NCI-H2081 (cell line): ENCODE measurements around the gene SDCCAG8.

Experiments
- DNase-seq, 2 experiments: peaks; one replicate each; lab custom pipeline; 2025; lab: John Stamatoyannopoulos, UW

Gene SDCCAG8

DNA sequence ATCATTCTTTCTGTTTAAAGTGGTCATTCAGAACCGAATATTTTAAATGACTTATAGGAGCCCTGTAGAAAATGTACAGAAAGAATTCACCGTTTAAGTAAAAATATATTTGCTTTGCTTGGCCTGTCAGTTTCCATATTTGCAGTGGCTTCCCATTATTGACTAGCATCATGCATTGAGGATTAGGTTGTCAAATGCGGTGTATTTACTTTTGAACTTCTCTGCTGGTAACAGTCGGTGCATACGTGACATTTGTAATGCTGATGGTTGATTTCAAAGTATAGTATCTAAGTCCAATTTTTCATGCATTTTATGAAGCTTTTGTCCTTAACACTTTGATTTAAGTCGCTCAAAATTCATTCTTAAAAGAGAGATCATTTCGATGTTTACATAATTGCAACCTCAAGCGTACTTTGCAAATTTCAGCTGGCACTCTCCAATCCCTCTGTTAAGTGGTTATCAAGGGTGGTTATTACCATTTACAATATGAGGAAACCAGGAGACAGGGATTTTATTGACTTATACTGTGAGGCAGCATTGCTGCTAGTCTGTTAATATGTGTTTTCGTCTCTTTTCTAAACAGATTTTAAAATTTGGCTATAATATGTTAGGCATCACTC is 201.6 kb downstream of the SDCCAG8 start:
- DNase-seq, result peak in 1 of 2 experiments; percentile 51

GRCh38 chr1:243459059-243459458 is 203.2 kb downstream of the SDCCAG8 start:
- DNase-seq, result no peak

DNA sequence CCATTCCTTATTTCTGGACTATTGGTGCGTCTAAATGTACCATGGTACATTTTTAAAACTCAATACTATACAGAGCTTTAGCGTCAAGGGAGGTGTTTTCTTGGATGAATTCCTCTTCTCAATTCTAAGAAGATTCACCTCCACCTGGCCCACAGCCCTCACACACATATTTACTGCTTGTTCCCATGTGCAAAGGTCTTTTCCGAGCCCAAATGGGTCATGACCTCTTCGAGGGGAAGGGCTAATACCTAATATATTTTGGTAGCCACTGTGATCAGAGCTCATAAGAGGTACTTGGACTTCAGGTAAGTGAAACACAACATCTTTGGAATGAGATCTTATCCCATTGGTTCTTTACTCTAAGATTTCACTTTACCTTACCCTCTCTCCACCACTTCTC is 205.9 kb downstream of the SDCCAG8 start:
- DNase-seq, result no peak

DNA sequence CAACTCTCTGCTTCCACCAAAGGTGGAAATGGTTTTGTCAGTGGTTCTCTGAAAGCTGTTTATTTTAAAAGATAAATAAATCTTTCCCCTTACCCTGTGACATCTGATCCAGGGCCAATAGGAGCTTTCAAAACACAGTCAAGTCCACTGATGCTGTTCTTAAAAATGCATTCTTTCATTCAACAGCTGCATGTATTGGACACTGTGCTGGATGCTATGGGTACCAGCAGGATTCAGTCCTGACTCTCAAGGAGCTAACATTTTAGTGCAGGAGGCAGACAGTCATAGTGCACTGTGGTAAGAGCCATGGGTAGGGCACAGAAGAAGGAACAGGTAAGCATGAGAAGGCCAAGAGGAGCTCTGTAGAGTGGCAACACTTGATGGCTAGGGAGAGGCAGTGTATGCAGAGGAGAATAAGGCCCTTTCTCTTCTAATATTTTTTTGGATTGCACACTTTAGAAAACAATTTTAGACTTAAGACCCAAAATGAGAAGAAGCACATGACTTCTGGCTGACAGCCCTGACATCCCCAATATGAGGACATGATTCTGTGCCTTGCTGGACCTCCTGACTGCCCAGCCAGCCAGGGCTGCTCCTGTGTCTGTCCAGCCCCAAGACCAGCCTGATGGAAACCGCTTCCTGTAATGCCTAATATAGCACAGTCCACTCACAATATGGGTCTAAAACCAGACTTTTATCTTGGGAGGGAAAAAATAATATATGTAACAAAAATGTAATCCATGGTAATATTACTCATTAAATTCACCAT is 207.3 kb downstream of the SDCCAG8 start:
- DNase-seq, result no peak

GRCh38 chr1:243465081-243465480 is 209.2 kb downstream of the SDCCAG8 start:
- DNase-seq, result no peak

DNA sequence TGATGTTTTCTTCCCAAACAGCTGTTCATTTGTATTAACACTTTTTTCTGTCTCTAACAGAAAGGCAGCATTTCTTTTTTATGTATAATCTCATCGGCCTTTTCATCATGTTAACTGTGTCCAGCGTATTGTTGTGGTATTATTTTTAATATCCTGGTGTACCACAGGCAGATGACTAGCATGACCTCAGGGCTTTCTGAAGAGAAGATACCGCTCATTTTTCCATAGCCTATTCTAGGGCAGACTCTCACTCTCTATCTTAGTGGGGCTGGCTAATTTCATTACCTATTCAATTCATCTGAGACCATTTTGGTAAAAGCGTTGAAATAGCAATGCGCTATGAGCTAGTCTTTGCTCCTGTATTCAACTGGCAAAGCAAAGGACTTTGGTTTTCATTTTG is 209.9 kb downstream of the SDCCAG8 start:
- DNase-seq, result no peak

- no peak for DNase-seq
These were observed 213.7 kb downstream of the SDCCAG8 start for GRCh38 chr1:243469497-243469896.

DNA sequence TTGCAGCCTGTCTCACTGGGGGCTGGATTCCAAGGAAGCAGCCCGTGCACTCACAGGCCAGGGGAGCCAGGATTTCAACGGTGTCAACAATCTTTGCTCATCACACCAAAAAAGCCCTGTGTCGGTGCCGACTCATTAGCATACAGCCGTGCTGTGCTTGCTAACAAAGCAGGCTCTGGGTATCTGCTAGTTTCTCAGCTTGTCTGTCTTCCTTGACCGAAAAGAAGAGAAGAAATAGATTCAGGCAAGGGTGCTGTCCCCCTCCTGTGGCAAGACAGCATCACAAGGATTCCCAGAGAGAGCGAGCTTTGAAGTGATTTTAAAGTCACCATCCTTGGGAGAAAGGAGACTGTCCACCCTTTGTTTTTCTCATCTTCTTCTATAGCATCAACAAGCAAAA is 214.7 kb downstream of the SDCCAG8 start:
- DNase-seq, result no peak

DNA sequence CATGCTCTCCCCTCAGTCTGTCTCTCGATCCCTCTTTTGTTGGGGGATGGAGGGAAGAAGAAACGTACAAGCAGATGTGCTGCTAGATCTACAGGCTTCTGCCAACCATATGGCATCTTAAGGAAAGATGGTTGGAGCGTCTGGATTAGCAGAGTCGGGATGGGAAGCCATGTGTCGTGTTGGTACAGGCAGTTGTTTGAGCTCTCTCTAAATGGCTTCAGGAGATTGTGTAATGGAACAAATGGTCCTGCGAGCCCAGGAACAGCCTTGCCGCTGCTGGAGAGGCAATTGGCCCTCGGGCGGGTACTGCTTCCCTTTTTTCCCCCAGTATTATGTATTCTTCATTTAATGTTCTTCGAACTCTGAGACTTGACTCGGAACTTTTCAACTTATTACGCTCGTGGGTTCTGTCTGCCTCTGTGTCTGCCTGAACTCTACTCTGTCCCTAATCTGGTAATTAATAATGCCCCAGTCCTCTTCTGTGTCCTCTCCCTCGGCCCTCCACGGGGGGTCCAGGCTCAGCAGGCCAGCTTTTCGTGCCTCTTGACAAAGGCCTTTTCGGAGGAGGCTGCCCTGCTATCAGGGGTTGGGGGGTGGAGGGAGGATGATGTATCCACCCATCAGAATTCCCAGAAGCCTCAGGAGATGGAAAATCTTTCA is 215.3 kb downstream of the SDCCAG8 start:
- DNase-seq, result no peak

- no peak for DNase-seq
These were observed 216.2 kb downstream of the SDCCAG8 start for GRCh38 chr1:243471754-243472745.

DNA sequence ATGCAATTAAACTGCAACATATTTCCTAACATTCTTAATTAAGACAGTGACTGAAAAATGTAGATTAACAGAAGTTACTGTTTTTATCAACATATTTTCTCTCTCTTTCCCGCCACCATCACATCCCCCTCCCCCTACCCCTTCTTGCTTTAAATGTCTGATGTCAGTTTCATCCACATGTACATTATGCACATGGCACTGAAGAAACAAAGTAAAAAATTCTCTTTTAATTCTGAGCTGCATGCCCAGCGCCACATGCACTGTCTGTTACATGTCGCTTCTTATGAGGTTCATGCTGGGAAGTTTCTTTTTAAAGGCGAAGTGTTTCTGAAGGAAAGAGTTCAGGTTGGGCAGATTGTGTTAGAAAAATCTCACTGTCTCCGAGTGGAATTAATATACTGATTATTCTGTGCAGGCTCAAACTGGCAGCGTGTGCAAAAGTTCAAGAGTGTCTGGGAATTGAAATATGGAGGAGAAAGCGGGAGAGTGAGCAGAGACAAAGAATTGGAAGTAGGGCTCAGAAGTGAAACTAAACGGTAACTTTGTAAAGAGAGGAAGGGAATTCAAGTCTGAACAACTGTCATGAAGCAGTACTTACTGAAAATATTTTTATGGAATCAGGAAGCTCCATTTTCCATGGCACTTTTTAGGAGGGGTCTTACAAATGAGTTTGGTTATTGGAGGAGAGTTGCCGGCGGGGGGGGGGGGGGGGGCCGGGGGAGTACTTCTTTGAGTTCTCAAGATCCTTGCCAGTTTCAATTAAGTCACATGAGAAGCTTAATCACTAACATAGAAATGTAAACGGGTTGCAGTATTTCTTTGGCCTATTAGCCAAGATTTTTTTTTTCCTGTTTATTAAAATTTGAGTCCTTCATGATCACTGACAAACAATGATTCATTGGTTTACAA is 217.6 kb downstream of the SDCCAG8 start:
- DNase-seq, result no peak

DNA sequence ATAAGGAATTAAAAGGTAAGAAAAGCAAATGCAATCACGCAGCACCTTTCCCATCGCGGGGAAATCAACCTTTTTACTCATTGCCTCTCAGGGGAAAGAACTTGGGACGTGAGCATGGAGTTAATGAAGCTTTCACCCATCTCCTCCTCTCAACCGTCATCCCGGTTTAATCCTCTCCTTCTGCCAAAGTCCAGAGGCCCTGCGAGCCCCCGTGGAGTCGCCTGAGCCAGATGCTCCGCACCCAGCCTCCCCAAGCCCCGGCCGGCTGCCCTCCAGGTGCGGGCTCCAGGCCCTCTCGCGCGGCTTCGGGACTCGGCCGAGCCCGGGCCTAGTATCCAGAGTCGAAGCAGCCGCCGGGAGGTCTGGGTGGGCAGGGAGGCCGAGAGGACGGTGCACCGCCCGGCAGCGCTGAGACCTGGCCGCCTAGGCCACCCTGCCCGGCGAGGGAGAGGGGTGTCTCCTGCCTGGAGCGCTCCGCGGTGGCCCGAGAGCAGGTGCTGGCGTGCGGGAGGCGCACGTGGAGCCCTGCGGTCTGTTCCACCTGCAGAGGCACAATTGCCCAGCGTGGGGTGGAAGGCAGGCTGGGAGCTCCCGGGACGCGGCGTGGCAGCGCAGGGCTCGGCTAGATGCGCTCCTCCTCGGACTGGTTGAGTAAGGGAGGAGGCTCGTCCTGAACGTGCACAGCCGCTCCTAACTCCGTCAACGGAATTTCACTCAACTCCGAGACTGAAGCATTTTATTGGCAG is 218.5 kb downstream of the SDCCAG8 start:
- DNase-seq, result no peak

GRCh38 chr1:243474906-243475305 is 219.1 kb downstream of the SDCCAG8 start:
- DNase-seq, result no peak

- DNase-seq, result no peak
These were observed 220.1 kb downstream of the SDCCAG8 start for GRCh38 chr1:243475966-243476365.

- DNase-seq, result no peak
These were observed 222.0 kb downstream of the SDCCAG8 start for GRCh38 chr1:243477731-243478290.

GRCh38 chr1:243481101-243481500 is 225.3 kb downstream of the SDCCAG8 start:
- no peak for DNase-seq

DNA sequence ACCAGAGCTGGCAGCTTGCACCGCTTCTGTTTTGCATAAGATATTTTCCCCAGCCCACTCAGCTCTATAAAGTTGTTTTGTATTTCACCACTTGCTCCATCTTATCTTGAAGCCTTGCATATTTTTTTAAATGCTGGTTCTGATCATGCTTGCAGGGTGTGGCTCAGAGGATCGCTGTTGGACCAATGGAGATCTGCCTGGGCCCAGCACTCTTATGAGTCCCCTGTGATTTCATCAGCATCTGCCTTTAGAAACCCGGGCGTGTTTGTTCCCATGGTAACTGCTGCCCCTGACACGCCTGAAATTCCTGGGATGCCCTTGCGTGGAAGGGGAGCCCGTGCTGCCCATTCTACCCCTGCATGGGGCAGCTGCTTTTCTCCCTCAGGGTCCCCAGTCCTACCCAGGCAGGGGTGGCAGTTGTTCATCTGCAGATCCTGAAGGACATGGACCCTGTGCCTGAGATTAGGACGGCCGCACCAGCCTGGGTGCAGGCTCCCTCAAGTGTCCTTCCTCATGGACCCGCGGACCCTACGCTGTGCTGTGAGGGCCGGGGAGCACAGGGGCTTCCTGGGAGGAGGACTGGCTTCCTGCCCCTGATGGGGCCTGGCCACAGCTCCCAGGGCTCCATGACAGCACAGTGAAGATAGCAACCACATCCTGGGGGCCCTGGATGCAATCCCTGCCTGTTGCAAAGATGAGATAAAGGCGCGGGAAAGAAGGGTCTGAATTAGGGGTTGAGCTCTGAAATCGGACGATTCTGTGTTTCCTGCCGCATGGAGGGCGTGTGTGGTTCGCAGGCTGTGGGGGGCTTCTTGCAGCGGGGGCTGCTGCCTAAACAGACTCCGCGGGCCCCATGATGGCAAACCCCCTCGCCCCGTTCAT is 226.5 kb downstream of the SDCCAG8 start:
- no peak for DNase-seq

GRCh38 chr1:243483071-243483771 is 227.4 kb downstream of the SDCCAG8 start:
- DNase-seq, result no peak
